T1000 (cell line): ENCODE data around the gene FHIP1B.

Source experiments
- DNase-seq: peaks from one replicate; lab custom pipeline; 2025; ENCODE audit warnings: mixed read lengths; lab: John Stamatoyannopoulos, UW

The FHIP1B gene

DNA sequence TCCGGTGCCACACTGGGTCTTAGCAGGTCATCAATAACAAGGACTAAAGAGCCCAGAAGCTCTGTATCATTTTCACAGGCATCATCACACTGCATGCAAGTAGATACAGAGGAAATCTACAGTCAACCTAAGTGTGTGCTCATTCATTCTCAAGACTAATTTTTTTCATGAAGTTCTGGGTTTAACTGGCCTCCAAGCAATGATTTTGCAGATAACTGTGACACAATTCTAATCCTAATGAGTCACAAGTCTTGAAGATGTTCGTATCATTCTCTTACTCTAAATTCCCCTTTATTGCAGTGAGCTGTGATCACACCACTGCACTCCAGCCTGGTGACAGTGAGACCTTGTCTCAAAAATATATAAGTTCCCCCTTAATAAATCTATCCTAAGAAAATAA lies 33.0 kb downstream of the FHIP1B start:
- no peak for DNase-seq

DNA sequence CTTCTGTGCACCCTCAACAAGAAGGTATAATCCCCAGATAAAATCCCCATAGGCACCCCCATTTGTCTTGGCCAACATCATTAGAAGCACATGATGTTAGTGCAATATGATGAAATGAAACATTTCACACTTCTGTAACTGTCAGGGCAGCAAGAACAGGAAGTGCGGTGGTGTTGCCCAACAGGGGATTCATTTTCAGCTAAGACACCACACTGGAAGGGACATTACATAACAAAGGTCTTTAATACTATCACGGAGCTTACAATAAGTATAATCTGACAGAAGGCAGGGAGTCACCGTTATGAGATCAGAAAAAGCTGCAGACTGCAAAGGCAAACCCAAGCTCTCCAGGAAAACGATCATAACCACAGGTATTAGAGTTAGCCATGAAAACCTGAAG lies 33.5 kb downstream of the FHIP1B start:
- no peak for DNase-seq

DNA sequence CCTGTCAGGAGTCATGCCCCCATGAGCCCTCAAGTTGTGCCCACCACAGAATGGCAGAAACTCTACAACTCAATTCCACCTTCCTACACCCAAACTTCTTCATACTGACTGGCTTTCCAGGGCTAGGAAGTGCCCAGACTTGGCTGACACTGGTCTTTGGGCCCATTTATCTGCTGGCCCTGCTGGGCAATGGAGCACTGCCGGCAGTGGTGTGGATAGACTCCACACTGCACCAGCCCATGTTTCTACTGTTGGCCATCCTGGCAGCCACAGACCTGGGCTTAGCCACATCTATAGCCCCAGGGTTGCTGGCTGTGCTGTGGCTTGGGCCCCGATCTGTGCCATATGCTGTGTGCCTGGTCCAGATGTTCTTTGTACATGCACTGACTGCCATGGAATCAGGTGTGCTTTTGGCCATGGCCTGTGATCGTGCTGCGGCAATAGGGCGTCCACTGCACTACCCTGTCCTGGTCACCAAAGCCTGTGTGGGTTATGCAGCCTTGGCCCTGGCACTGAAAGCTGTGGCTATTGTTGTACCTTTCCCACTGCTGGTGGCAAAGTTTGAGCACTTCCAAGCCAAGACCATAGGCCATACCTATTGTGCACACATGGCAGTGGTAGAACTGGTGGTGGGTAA lies 35.1 kb downstream of the FHIP1B start, which contains the start of gene OR52W1:
TSS of gene OR52W1 (plus strand) at position 51 of the 637 bp plus-strand sequence. CDS start at position 51, 0 bp downstream.
- DNase-seq: no peak

DNA sequence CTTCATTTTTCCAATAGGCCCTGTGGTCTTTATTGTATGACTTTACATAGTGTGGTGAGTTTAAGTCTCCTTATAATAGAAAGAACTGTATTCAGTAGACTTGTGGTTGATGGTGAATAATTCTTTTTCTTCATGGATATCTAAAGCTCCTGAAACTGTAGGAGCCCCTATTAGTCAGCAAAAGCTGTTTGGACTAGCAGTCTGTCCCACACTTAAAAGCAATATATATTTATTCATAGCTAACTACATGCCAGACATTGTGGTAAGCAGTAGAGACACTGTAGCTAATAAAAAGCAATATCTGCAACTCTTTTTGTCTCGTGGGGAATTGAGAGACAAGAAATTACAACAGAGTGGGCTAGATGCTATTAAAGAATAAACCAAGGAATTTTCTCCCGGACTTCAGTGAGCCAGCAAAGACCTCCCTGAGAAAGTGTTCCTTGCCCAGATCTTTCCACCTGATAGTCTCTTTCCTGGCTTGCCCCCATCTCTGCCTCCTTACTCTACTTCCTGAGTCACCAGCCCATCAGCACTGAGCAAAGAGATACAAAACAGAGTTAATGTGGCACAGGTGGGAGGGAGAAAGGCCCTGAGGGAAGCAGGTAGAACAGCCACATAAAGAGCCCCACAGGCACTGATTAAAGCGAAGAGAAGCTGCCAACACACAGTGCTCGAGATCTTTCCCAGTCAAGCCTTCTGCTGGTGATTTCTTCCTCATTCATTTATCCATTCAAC lies 36.8 kb downstream of the FHIP1B start:
- DNase-seq: no peak

DNA sequence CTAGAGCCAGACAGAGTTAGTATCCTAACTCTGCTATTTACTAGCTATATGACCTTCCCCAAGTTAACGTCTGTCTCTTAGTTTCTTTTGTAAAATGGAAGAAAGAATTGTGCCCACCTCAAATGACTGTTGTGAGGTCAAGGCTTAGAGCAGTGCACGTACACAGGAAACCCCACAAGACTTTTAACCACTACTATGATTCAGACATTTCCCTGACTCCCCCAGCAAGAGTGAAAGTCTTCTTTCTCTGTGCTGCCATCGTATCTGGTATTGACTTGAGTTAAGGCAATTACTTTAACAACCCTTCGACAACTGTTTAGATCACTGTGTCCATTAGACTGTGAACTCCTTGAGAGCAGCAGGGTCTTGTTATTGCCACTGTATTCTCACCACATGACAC lies 38.0 kb downstream of the FHIP1B start:
- no peak for DNase-seq

DNA sequence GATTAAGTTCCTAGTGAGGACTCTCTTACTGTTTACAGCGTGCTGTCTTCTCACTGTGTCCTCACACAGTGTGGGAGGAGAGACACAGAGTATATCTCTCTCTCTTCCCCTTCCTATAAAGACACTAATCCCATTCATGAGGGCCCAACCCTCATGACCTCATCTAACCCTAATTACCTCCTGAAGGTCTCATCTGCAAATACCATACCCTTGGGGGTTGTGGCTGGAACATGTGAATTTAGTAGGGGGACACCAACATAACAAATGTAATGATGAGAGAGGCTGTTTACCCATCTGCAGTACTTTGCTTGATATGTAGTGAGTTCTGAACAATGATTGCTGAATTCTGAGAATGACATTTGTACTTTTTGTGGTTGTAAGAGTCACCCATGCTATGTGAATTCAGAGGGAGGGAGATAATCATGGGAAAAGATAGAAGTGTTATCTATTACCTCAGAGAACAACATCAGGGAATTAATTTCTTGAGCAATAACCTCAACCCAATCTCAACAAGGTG lies 40.3 kb downstream of the FHIP1B start:
- DNase-seq: no peak

DNA sequence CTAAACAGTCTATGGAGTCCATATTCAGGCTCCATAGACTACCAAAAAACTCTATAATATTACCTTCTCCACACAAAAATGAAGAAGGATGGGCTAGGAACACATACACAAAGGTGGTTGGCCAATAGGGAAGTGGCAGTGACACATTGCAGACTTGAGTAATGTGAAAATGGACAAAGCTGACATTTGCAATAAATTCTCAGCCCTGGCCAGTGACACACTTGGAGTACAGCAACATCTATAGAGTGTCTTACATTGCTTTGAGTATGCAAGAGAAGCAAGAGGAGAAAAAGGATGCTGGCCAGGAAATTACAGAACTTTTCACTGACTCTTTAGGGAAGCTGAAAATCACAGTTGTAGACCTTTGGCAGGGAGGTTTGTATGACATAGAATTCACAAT lies 42.7 kb downstream of the FHIP1B start:
- DNase-seq: no peak

DNA sequence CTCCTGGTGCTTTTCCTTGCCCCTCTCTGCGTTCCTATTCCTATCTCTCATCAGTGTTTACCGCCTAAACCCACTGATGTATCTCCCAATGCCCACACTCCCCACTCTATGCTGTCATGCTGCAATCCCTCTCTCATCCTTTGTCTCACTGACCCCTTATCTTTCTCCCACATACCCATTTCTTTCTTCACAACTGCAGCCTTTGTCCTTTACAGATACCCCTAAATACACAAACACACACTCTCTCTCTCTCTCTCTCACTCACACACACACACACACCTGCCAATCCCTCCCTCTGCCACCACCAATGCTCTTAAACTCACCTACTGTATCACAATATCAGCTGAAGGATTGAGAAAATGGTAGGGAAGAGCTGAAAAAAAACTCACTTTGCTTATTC lies 59.0 kb downstream of the FHIP1B start:
- no peak for DNase-seq

DNA sequence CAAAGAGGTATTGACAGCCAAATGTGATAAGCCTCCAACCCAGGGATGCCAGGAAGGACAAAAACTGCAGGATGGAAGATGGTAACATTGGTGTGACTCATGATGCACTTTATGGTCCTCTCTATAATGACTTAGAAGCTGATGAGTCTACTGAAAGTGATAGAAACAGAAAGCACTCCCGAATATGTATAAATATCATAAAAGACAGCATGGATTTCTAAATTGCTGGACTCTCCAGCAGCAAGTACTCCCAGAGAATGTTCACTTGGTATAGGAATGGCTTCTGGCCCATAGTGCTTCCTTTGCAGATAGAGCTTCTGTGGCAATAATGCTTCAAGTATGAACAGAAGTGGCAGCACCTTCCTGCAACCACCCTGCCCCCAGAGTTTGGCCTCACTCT lies 64.2 kb downstream of the FHIP1B start, which contains the start of gene OR52B2:
TSS of gene OR52B2 (minus strand) at position 101 of the 400 bp plus-strand sequence. CDS start at position 101, 0 bp downstream.
- no peak for DNase-seq
